Loucy (cell line): ENCODE results near the gene IFT43.

Experiments used
- H2AFZ ChIP-seq: fragments of 200-600 bp; sonication (generic); 2 replicates; pipeline ENCODE4 v1.6.0; 2016; ENCODE audit warnings: antibody characterized with exemption, mild to moderate bottlenecking, low read length, moderate library complexity
- H3F3A ChIP-seq: fragments of 200-600 bp; 2 replicates; pipeline ENCODE4 v1.6.0; 2016; ENCODE audit warnings: antibody characterized with exemption, low read depth, mild to moderate bottlenecking
- H3K27me3 ChIP-seq: fragments of 200-600 bp; sonication (generic); 2 replicates; pipeline ENCODE4 v1.6.1; 2014; ENCODE audit warnings: low read length, mild to moderate bottlenecking; ENCODE audit not compliant: insufficient read depth, poor library complexity, severe bottlenecking
- H3K36me3 ChIP-seq: fragments of 200-600 bp; sonication (generic); 2 replicates; pipeline ENCODE4 v1.6.1; 2016; ENCODE audit warnings: low read length; ENCODE audit not compliant: insufficient read depth
- H3K4me1 ChIP-seq: fragments of 200-600 bp; sonication (generic); 2 replicates; pipeline ENCODE4 v1.5.1; 2014; ENCODE audit warnings: low read length, mild to moderate bottlenecking; ENCODE audit not compliant: insufficient read depth, poor library complexity, severe bottlenecking
- H3K4me2 ChIP-seq: fragments of 200-600 bp; sonication (generic); 2 replicates; pipeline ENCODE4 v1.6.0; 2014; ENCODE audit warnings: antibody characterized with exemption, low read length, low read depth, mild to moderate bottlenecking; ENCODE audit not compliant: poor library complexity, severe bottlenecking
- H3K4me3 ChIP-seq: fragments of 200-600 bp; sonication (generic); 2 replicates; pipeline ENCODE4 v1.5.1; 2014; ENCODE audit warnings: low read length, mild to moderate bottlenecking, mixed read lengths; ENCODE audit not compliant: poor library complexity, severe bottlenecking
- H3K79me2 ChIP-seq: fragments of 200-600 bp; sonication (generic); 2 replicates; pipeline ENCODE4 v1.6.1; 2014; ENCODE audit warnings: low read length; ENCODE audit not compliant: insufficient read depth
- H3K9ac ChIP-seq: fragments of 200-600 bp; sonication (generic); 2 replicates; pipeline ENCODE4 v1.6.0; 2014; ENCODE audit warnings: mild to moderate bottlenecking, low read depth, low read length, moderate library complexity; ENCODE audit not compliant: poor library complexity, severe bottlenecking
- H3K9me2 ChIP-seq: fragments of 200-600 bp; sonication (generic); replicated peaks from 2 replicates; pipeline ENCODE4 v1.6.1; 2016; ENCODE audit warnings: low read depth, low read length, mixed read lengths
- H3K9me3 ChIP-seq: fragments of 200-600 bp; sonication (generic); 2 replicates; pipeline ENCODE4 v1.6.1; 2014; ENCODE audit warnings: mild to moderate bottlenecking, antibody characterized with exemption, low read length, low read depth; ENCODE audit not compliant: insufficient read depth
- H4K20me1 ChIP-seq: fragments of 200-600 bp; sonication (generic); 2 replicates; pipeline ENCODE4 v1.6.0; 2014; ENCODE audit warnings: antibody characterized with exemption, low read length, mild to moderate bottlenecking; ENCODE audit not compliant: insufficient read depth, poor library complexity, severe bottlenecking
- CTCF ChIP-seq: fragments of 200-600 bp; sonication (generic); conservative IDR thresholded peaks from 2 replicates; pipeline ENCODE4 v1.5.1; 2014; ENCODE audit warnings: mild to moderate bottlenecking, antibody characterized with exemption, low read length
- EZH2phosphoT487 ChIP-seq: fragments of 200-600 bp; IDR thresholded peaks from 2 replicates; pipeline ENCODE4 v1.6.1; 2018; ENCODE audit warnings: antibody characterized with exemption, mild to moderate bottlenecking, moderate library complexity, borderline replicate concordance

IFT43 gene

GRCh38 chr14:76024211-76024907 is 38.8 kb downstream of the IFT43 start:
- no peaks in the 10 kb centered on the region for H3K4me1 ChIP-seq
- no peak overlapping the region for H2AFZ ChIP-seq
- H3K9ac ChIP-seq = no peak overlapping the region
- H3K79me2 ChIP-seq = no peaks in the 10 kb centered on the region
- TF ChIP-seq EZH2phosphoT487 (no peak), CTCF (no peak)
- peaks cover 1% of the 10 kb centered on the region; the same call in 1 of the 2 replicates for H3K9me3 ChIP-seq
- no peaks in the 10 kb centered on the region for H3F3A ChIP-seq
- no peaks in the 10 kb centered on the region for H3K27me3 ChIP-seq
- H3K4me3 ChIP-seq = no peak overlapping the region
- H3K9me2 ChIP-seq = no peaks in the 10 kb centered on the region
- H3K36me3 ChIP-seq = no peaks in the 10 kb centered on the region; the same call in 1 of the 2 replicates
- no peaks in the 10 kb centered on the region for H4K20me1 ChIP-seq
- H3K4me2 ChIP-seq = no peak overlapping the region

GRCh38 chr14:76034566-76034965 is 49.0 kb downstream of the IFT43 start:
- H3K36me3 ChIP-seq = no peaks in the 10 kb centered on the region
- TF ChIP-seq EZH2phosphoT487 (no peak), CTCF (no peak)
- H3K4me3 ChIP-seq = no peak overlapping the region
- no peaks in the 10 kb centered on the region for H3K27me3 ChIP-seq
- H3K79me2 ChIP-seq = no peaks in the 10 kb centered on the region
- no peaks in the 10 kb centered on the region for H3K9me3 ChIP-seq
- H3K4me2 ChIP-seq = no peak overlapping the region
- H3K9me2 ChIP-seq = no peaks in the 10 kb centered on the region
- H4K20me1 ChIP-seq = no peaks in the 10 kb centered on the region
- H3F3A ChIP-seq = no peaks in the 10 kb centered on the region
- H3K4me1 ChIP-seq = no peaks in the 10 kb centered on the region
- no peak overlapping the region for H3K9ac ChIP-seq
- no peak overlapping the region for H2AFZ ChIP-seq

GRCh38 chr14:76040704-76041103 is 55.1 kb downstream of the IFT43 start:
- H3K9me3 ChIP-seq = no peaks in the 10 kb centered on the region
- H3K9me2 ChIP-seq = no peaks in the 10 kb centered on the region
- no peak overlapping the region for H3K4me3 ChIP-seq
- TF ChIP-seq CTCF (no peak), EZH2phosphoT487 (no peak)
- no peaks in the 10 kb centered on the region for H4K20me1 ChIP-seq
- H3K79me2 ChIP-seq = no peaks in the 10 kb centered on the region
- no peak overlapping the region for H2AFZ ChIP-seq
- H3K4me1 ChIP-seq = no peaks in the 10 kb centered on the region
- no peak overlapping the region for H3K9ac ChIP-seq
- H3K27me3 ChIP-seq = no peaks in the 10 kb centered on the region
- no peaks in the 10 kb centered on the region for H3F3A ChIP-seq
- no peaks in the 10 kb centered on the region for H3K36me3 ChIP-seq
- no peak overlapping the region for H3K4me2 ChIP-seq
